ENCODE results near the gene PSMB11. TPM values are rescaled to one million over a fixed set of nuclear protein-coding genes. Genes with fewer than 3 reads are reported as not detected.

The PSMB11 gene
- total RNA-seq, 4 donors from 2014 or later: not detected

DNA sequence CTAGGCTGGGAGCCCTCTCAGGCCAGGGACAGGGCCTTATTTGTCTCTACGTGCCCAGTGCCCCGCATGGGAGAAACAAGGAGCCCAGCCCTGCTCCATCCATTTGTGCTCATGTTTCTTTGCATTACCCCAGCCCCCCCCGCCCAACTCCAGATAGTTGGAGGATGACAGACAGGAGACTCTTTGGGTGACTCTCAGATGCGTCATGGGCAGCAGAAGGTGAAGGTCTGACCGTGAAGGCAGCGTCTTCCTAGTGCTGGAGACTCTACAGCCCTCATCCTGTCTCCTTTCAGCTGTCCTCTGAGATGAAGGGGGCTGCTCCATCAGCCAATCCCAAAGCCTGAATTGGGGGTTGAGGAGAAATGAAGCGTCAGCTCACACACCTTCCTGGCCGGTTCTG is 283 bp upstream of the PSMB11 start:
- no peak overlapping the region for H3K27ac ChIP-seq
- H3K4me1 ChIP-seq: no peaks in the 10 kb centered on the region
- H3K36me3 ChIP-seq: no peaks in the 10 kb centered on the region
- no peak overlapping the region for H3K4me3 ChIP-seq
- TF ChIP-seq CTCF (IDR thresholded peaks at IDR 0.05 in 4 of 5, conservative IDR thresholded peaks at IDR 0.05 in 1 of 5): no peak
- no peak for TF ChIP-seq POLR2A (IDR thresholded peaks at IDR 0.05)
- no peaks in the 10 kb centered on the region for H3K27me3 ChIP-seq
- ATAC-seq (no peak), DNase-seq (no peak)
- no peaks in the 10 kb centered on the region for H3K9me3 ChIP-seq
- in situ Hi-C loops (cut with MboI; ENCODE audit: low sequenced_read_pairs in 4 of 4) (no loop called here), intact Hi-C loops (cut with DNase I; ENCODE audit: low total_unique reads) (no loop called here)

- H3K36me3 ChIP-seq: no peaks in the 10 kb centered on the region
- no peaks in the 10 kb centered on the region for H3K9me3 ChIP-seq
- H3K27me3 ChIP-seq: no peaks in the 10 kb centered on the region
- H3K4me3 ChIP-seq: no peak overlapping the region
- no peak overlapping the region for H3K27ac ChIP-seq
- no peaks in the 10 kb centered on the region for H3K4me1 ChIP-seq
- TF ChIP-seq CTCF (IDR thresholded peaks at IDR 0.05 in 4 of 5, conservative IDR thresholded peaks at IDR 0.05 in 1 of 5) (no peak), POLR2A (IDR thresholded peaks at IDR 0.05) (no peak)
- in situ Hi-C loops (cut with MboI; ENCODE audit: low sequenced_read_pairs in 4 of 4): no loop called here
- ATAC-seq (no peak), DNase-seq (no peak)
- intact Hi-C loops (cut with DNase I; ENCODE audit: low total_unique reads): no loop called here
Measured at GRCh38 chr14:23043145-23043544, 1.1 kb downstream of the PSMB11 start.

GRCh38 chr14:23043754-23044153 is 1.7 kb downstream of the PSMB11 start:
- Histone ChIP-seq H3K9me3 (no peaks in the 10 kb centered on the region), H3K4me1 (no peaks in the 10 kb centered on the region), H3K4me3 (no peak overlapping the region), H3K36me3 (no peaks in the 10 kb centered on the region), H3K27ac (no peak overlapping the region), H3K27me3 (no peaks in the 10 kb centered on the region)
- ATAC-seq (no peak), DNase-seq (no peak)
- intact Hi-C loops (cut with DNase I; ENCODE audit: low total_unique reads): no loop called here
- in situ Hi-C loops (cut with MboI; ENCODE audit: low sequenced_read_pairs in 4 of 4): no loop called here
- TF ChIP-seq POLR2A (IDR thresholded peaks at IDR 0.05) (no peak), CTCF (IDR thresholded peaks at IDR 0.05 in 4 of 5, conservative IDR thresholded peaks at IDR 0.05 in 1 of 5) (no peak)

- Histone ChIP-seq H3K4me1 (no peaks in the 10 kb centered on the region), H3K27ac (no peak overlapping the region), H3K36me3 (no peaks in the 10 kb centered on the region), H3K27me3 (no peaks in the 10 kb centered on the region), H3K9me3 (no peaks in the 10 kb centered on the region), H3K4me3 (no peak overlapping the region)
- ATAC-seq (no peak), DNase-seq (no peak)
- in situ Hi-C loops (cut with MboI; ENCODE audit: low sequenced_read_pairs in 4 of 4): no loop called here
- TF ChIP-seq CTCF (IDR thresholded peaks at IDR 0.05 in 4 of 5, conservative IDR thresholded peaks at IDR 0.05 in 1 of 5) (no peak), POLR2A (IDR thresholded peaks at IDR 0.05) (no peak)
- intact Hi-C loops (cut with DNase I; ENCODE audit: low total_unique reads): no loop called here
Measured at GRCh38 chr14:23044840-23045239, 2.8 kb downstream of the PSMB11 start.

Measured in gastrocnemius medialis (tissue), 4 donors.